Measurements from ENCODE around the gene COL20A1. TPM values are rescaled to one million over a fixed set of nuclear protein-coding genes. Genes with fewer than 3 reads are reported as not detected.

Gene COL20A1
- total and polyA plus RNA-seq, 2 of the 13 experiments (the other 11 are each of a cell fraction or from before 2014, with no cell fraction given): not detected

GRCh38 chr20:63273635-63274380 is 19.2 kb upstream of the COL20A1 start (continued):
- TF ChIP-seq KDM5B (CRISPR knock-in tag; IDR thresholded peaks at IDR 0.05; ENCODE audit: borderline replicate concordance) (peak; percentile 62; the same call in 1 of the 2 replicates), ZNF274 (CRISPR knock-in tag; IDR thresholded peaks at IDR 0.05) (peak; percentile 88), AKAP8 (CRISPR knock-in tag; IDR thresholded peaks at IDR 0.05) (no peak), ZNF160 (CRISPR knock-in tag; IDR thresholded peaks at IDR 0.05) (peak; percentile 41; the same call in 1 of the 2 replicates), ZBTB33 (CRISPR knock-in tag; IDR thresholded peaks at IDR 0.05) (0 out of 2 replicates have a peak, but pooled peaks have one; percentile 17), PAWR (CRISPR knock-in tag; IDR thresholded peaks at IDR 0.05; ENCODE audit: borderline replicate concordance) (no peak), ZFP36L1 (CRISPR knock-in tag; IDR thresholded peaks at IDR 0.05) (peak; percentile 92; the same call in 1 of the 2 replicates), ZNF558 (CRISPR knock-in tag; IDR thresholded peaks at IDR 0.05; ENCODE audit: borderline replicate concordance) (no peak), ZNF501 (CRISPR knock-in tag; IDR thresholded peaks at IDR 0.05) (peak; percentile 57; the same call in 1 of the 2 replicates), MYC (CRISPR knock-in tag; IDR thresholded peaks at IDR 0.05; ENCODE audit: borderline replicate concordance) (no peak; the same call in 1 of the 2 replicates), ZIK1 (CRISPR knock-in tag; IDR thresholded peaks at IDR 0.05; ENCODE audit: borderline replicate concordance, low read depth) (no peak), ZSCAN31 (CRISPR knock-in tag; IDR thresholded peaks at IDR 0.05; ENCODE audit: low read depth) (no peak), ZNF224 (CRISPR knock-in tag; IDR thresholded peaks at IDR 0.05) (no peak), XRCC5 (optimal IDR thresholded peaks at IDR 0.05; ENCODE audit: low read length) (peak; percentile 53), ZNF687 (CRISPR knock-in tag; IDR thresholded peaks at IDR 0.05) (peak; percentile 71), ZFP37 (CRISPR knock-in tag; IDR thresholded peaks at IDR 0.05; ENCODE audit: borderline replicate concordance) (0 out of 2 replicates have a peak, but pooled peaks have one; percentile 76), ZNF766 (CRISPR knock-in tag; IDR thresholded peaks at IDR 0.05; ENCODE audit: borderline replicate concordance) (no peak)
- TF ChIP-seq, protein P1, sequence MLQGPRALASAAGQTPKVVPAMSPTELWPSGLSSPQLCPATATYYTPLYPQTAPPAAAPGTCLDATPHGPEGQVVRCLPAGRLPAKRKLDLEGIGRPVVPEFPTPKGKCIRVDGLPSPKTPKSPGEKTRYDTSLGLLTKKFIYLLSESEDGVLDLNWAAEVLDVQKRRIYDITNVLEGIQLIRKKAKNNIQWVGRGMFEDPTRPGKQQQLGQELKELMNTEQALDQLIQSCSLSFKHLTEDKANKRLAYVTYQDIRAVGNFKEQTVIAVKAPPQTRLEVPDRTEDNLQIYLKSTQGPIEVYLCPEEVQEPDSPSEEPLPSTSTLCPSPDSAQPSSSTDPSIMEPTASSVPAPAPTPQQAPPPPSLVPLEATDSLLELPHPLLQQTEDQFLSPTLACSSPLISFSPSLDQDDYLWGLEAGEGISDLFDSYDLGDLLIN (CRISPR knock-in tag; IDR thresholded peaks at IDR 0.05; ENCODE audit: borderline replicate concordance): no peak
- TF ChIP-seq, protein P2, sequence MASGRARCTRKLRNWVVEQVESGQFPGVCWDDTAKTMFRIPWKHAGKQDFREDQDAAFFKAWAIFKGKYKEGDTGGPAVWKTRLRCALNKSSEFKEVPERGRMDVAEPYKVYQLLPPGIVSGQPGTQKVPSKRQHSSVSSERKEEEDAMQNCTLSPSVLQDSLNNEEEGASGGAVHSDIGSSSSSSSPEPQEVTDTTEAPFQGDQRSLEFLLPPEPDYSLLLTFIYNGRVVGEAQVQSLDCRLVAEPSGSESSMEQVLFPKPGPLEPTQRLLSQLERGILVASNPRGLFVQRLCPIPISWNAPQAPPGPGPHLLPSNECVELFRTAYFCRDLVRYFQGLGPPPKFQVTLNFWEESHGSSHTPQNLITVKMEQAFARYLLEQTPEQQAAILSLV (CRISPR knock-in tag; IDR thresholded peaks at IDR 0.05; ENCODE audit: borderline replicate concordance): peak; percentile 69; the same call in 1 of the 2 replicates
